LNCAP (cell line): Measurements from ENCODE around the gene APCDD1L.

Experiments used
- TF ChIP-seq, protein P1 (sequence below): fragments of 450-650 bp; IDR thresholded peaks from 2 replicates; pipeline ENCODE4 v1.5.1; 2017; ENCODE audit warnings: mild to moderate bottlenecking

APCDD1L gene

GRCh38 chr20:58418949-58419748 lies 96.0 kb downstream of the APCDD1L start:
- TF ChIP-seq, protein P1, sequence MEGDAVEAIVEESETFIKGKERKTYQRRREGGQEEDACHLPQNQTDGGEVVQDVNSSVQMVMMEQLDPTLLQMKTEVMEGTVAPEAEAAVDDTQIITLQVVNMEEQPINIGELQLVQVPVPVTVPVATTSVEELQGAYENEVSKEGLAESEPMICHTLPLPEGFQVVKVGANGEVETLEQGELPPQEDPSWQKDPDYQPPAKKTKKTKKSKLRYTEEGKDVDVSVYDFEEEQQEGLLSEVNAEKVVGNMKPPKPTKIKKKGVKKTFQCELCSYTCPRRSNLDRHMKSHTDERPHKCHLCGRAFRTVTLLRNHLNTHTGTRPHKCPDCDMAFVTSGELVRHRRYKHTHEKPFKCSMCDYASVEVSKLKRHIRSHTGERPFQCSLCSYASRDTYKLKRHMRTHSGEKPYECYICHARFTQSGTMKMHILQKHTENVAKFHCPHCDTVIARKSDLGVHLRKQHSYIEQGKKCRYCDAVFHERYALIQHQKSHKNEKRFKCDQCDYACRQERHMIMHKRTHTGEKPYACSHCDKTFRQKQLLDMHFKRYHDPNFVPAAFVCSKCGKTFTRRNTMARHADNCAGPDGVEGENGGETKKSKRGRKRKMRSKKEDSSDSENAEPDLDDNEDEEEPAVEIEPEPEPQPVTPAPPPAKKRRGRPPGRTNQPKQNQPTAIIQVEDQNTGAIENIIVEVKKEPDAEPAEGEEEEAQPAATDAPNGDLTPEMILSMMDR: no peak

DNA sequence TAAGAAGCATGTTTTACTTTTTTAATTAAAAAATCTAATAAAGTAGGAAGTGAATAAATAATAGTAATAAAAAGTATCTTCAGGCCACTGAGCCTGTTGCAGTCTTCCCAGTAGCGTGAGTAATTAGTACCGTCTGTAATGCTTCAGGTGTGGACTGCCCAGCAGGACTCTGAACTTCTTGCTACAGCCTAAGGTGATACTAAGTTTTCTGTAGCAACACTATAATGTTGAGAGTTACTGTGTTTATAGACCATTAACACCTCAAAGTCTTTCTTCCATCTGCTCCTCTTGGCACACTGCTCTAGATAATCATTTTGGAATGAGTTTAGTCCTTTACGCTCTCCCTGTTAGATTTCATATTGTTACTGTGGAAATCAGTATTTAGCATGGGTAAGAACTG lies 97.8 kb downstream of the APCDD1L start:
- TF ChIP-seq, protein P1: no peak

- TF ChIP-seq, protein P1: no peak
Measured at GRCh38 chr20:58416835-58417234, 98.4 kb downstream of the APCDD1L start.

GRCh38 chr20:58416057-58416456 lies 99.1 kb downstream of the APCDD1L start:
- TF ChIP-seq, protein P1: no peak
